ENCODE data around the gene F5.

Gene F5

GRCh38 chr1:169586067-169586394, 250 bp downstream of the F5 start:
- no peak for DNase-seq

- no peak for DNase-seq
Observed at GRCh38 chr1:169585181-169585580, 1.1 kb downstream of the F5 start.

- no peak for DNase-seq
Observed at GRCh38 chr1:169584483-169585144, 1.7 kb downstream of the F5 start.

GRCh38 chr1:169577981-169578738, 8.1 kb downstream of the F5 start:
- DNase-seq: no peak

- DNase-seq: no peak
Observed at GRCh38 chr1:169576935-169577331, 9.3 kb downstream of the F5 start.

GRCh38 chr1:169576241-169576934, 9.9 kb downstream of the F5 start:
- DNase-seq: no peak

GRCh38 chr1:169574336-169574735, 11.9 kb downstream of the F5 start:
- no peak for DNase-seq

GRCh38 chr1:169572187-169572586, 14.1 kb downstream of the F5 start:
- no peak for DNase-seq

GRCh38 chr1:169571450-169571849, 14.8 kb downstream of the F5 start:
- no peak for DNase-seq

GRCh38 chr1:169570172-169570574, 16.1 kb downstream of the F5 start:
- no peak for DNase-seq

GRCh38 chr1:169568497-169568896, 17.8 kb downstream of the F5 start:
- DNase-seq: no peak

- no peak for DNase-seq
Observed at GRCh38 chr1:169565335-169566271, 20.7 kb downstream of the F5 start.

- DNase-seq: no peak
Observed at GRCh38 chr1:169563650-169564049, 22.6 kb downstream of the F5 start.

- no peak for DNase-seq
Observed at GRCh38 chr1:169563019-169563615, 23.2 kb downstream of the F5 start.

GRCh38 chr1:169561692-169562091, 24.6 kb downstream of the F5 start:
- no peak for DNase-seq

- DNase-seq: no peak
Observed at GRCh38 chr1:169557131-169557530, 29.1 kb downstream of the F5 start.

- no peak for DNase-seq
Observed at GRCh38 chr1:169550294-169550693, 36.0 kb downstream of the F5 start.

GRCh38 chr1:169548282-169548681, 38.0 kb downstream of the F5 start:
- no peak for DNase-seq

GRCh38 chr1:169546087-169546995, 39.9 kb downstream of the F5 start:
- no peak for DNase-seq

- DNase-seq: no peak
Observed at GRCh38 chr1:169545472-169545871, 40.8 kb downstream of the F5 start.

Data from 8988T (cell line).